NCI-H1436 (cell line): ENCODE data around the gene LILRB2.
"Not testable (repeated sequence)": the region's sequence is repeated elsewhere in the genome, so short reads cannot be mapped to it uniquely, and the experiment has no call there.

Source experiments
- DNase-seq: peaks from one replicate; lab custom pipeline; 2025; lab: John Stamatoyannopoulos, UW

Gene LILRB2

DNA sequence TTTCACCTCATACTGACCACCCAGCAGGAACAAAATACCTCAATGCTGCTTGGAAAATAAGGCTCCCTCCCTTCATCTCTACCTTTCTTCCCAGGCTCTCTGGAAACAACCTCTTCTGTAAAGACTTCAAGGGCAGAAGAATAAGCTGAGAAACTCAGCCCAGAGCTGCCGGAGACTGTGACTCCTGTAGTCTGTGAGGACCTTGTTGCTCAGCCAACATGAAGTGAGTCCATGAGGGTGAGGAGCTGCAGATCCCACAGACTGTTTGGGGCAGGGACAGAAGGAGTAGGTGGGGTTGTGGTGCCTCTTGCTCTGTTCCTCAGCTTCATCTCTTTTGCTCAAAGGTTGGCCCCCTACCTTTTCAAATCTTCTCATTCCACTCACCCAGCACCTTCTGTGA is 24.2 kb upstream of the LILRB2 start:
- no peak for DNase-seq

DNA sequence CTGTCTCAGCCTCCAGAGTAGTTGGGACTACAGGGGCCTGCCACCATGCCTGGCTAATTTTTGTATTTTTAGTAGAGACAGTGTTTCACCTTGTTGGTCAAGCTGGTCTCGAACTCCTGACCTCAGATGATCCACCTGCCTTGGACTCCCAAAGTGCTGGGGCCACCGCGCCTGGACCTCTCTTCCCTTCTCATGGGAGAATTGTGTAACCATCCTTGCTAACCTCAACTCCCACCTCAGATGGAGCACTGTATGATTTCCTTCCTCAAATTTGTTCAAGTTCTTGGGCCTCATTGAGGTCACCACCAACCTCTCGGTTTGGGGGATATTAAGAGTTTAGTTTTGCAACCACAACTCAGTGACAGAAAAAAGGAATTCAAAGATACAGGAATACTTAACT is 21.3 kb upstream of the LILRB2 start:
- no peak for DNase-seq

DNA sequence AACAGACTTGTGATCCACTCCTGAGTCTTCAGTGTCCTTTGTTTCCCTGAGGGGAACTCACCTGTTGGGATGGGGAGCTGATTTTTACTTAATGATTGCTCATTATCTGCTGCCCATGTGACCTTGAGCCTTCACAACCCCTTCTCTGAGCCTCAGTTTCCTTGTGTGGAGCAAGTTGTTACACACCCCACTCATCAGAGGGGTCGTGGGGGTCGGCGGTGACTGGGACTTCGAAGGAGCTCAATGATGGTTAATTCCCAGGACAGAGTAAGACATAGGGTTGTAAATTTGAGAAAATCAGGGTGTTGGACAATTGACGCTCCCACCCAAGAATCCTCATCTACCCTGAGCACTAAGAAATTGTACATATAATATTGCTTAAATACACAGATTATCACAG is 18.6 kb upstream of the LILRB2 start:
- no peak for DNase-seq

DNA sequence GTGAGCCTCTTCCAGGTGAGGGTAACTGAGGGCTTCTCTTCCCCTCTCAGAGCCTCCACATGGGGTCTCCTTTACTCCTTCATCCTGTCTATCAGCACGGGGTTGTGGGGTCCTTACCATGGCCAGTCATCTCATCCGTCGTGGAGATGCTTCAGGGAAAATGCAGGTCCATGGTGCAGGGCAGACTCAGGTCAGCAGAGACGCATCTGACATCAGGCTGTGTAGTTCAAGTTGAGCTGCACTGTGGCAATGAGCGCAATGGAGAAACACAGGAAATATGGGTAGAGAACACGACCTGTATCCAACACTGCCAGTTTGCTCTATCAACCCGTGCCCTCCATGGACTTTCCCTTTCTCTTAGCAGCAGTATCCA is 18.2 kb upstream of the LILRB2 start:
- no peak for DNase-seq

DNA sequence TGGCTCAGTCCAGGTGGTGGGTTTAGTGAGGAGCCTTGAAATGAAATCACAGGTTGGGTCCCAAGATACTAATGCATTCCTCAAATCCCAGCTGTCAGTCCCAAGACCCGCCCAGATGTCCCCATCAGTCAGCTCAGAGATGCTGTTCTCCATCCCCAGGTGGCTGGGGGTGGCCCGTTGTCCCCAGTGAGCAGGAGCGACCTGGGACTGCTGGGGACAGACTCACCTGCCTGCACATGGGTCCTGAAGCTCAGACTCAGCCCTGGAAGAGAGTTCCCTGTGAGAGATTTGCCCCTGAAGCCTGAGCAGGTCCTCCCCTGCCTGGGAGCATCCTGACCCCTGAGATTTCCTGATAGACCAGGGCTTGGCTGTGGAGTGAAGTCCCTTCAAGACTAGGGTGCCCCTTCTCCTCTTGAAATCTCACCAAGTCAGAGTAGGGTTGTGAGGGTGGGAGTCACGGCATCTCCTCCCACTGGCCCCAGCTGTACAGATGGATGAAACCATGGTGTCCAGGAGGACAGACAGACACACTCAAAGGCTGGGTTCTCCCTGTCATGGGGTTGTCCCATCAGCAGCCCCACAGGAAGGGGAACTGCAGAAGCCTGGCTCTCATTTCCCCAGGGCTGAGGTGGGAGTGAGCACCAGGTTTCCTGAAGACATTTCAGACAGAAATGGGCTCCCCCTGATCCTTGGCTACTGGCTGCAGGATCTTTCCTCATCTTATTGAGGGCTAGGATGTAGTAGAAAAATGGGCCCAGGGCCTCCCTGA is 17.6 kb upstream of the LILRB2 start:
- DNase-seq: no peak

GRCh38 chr19:54297759-54298305 is 16.9 kb upstream of the LILRB2 start:
- DNase-seq: no peak

DNA sequence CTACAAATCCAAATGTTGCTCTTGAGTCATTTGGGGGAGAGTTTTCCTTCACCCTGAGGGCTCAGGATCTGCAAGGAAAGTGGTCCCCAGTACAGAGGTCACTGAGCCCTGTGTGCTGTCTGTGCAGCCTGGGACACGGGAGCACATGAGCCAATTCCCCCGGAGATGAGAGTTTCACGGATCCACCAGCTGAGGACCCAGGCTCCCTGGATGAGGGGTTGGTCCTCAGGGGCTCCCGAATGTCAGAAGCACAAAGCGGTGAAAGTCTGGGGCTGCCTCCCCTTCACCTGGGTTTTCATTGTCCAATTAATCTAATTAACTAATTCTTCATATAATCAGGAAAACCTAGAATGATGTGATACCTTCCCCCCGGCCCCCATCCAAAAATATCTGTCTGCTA is 13.6 kb upstream of the LILRB2 start:
- DNase-seq: no peak

DNA sequence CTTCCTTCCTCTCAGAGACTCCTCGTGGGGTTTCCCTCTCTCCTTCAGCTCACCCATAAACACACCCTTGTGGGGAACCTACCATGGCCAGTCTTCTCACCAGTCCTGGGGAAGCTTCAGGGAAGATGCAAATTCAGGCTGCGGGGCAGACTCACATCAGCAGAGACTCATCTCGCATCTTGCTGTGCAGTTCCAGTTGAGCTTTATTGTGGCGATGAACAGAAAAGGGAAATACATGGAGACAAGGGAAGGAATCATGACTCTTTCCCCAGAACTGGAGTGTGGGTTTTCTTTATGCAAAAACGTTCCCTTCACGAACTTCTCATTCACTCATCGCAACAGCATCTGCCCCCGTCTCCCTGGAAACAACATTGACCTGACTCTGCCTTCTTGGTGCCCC is 8.2 kb upstream of the LILRB2 start:
- DNase-seq: not testable (repeated sequence)

GRCh38 chr19:54287456-54287855 is 6.5 kb upstream of the LILRB2 start:
- DNase-seq: no peak

DNA sequence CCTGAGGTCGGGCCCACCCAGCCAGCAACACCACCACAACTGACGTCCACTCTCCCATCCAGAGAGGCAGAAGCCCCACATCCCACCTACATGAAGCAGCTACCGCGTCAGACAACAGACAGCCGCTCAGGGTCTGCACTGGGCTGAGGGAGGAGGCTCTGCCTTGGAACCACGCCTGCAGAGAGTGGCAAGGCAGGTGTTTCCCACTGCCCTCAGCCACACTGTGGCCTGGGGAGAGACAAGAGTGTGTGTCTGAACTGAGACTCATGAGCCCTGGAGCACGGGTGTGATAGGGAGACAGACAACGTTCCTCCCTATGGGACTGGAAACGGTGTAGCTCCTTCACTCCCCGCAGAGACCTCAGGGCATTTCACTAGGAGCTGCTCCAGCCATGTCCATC is 5.4 kb upstream of the LILRB2 start:
- DNase-seq: not testable (repeated sequence)

DNA sequence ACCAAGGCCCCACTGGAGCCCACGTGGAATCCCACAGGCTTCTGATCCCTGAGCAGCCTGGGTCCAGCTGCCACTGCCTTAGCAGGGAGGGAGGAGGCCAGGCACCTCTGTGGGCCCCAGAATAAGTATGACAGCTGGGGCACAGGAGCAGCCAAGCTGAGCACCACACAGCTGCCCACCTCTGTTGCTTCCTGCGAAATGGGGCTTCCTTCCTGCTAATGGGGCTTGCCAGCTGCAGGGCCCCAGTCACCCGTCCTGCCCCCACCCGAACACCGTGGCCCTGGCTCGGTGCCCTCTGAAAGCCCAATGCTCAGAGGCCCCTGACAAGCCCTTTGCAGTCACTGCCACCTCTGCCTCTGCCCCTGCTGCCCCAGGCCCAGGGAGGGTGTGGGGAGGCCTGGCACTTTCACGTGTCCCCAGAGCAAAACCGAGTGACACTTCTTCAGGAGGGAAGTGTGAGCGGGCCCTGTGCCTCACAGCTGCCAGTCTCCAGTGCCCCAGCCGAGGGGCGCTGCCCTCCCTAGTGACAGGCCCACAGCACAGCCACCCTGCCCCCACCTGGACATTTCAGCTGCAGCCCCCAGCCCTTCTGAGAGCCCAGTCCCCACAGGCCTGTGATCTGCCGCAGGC is 4.6 kb upstream of the LILRB2 start:
- not testable (repeated sequence) for DNase-seq

- no peak for DNase-seq
Measured at GRCh38 chr19:54282686-54283470, 2.0 kb upstream of the LILRB2 start.

DNA sequence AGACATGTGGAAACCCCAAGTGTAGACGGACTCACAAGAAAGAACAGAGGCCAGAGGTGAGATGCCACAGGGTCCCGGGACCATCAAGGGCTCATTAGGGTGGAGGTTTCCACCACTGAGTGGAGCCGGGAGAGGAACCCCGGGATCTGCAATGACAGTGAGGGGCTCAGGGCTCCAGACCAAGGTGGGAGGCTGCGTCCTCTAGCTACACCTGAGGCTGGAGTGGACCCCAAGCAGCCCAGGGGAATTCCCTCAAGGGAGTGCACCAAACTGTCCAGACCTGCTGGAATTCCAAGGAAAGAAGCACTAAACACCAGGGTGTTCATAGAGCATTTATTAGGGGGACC is 792 bp upstream of the LILRB2 start:
- DNase-seq: not testable (repeated sequence)

DNA sequence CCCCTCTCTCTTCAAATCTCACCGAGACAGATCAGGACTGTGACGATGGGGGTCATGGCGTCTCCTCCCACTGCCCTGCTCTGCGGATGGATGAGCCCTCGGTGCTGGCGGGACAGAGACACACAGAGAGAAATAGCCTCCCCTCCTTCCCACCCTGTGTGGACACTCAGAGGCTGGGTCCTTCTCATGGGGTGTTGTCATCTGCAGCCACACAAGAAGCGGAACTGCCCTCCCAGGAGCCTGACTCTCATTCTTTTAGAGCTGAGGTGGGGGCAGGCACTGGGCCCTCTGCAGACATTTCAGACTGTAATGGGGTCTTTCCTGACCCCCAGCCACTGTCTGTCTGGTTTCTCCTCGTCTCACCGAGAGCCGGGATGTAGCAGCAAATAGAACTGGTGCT is 469 bp downstream of the LILRB2 start:
- not testable (repeated sequence) for DNase-seq

DNA sequence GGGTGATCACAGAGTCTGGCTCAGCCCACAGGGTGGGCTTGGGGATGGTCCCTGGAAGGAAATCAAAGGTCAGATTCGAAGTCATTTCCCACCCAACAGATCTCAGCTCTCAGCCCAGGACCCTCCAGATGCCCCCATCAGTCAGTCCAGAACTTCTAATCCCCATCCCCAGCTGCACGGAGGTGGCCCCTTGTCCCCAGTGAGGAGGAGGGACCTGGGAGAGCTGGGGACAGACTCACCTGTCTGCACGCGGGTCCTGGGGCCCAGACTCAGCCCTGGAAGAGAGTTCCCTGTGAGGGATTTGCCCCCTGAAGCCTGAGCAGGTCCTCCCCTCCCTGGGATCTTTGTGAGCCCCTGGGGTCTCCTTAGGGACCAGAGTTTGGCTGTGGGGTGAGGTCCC is 885 bp downstream of the LILRB2 start:
- DNase-seq: not testable (repeated sequence)

DNA sequence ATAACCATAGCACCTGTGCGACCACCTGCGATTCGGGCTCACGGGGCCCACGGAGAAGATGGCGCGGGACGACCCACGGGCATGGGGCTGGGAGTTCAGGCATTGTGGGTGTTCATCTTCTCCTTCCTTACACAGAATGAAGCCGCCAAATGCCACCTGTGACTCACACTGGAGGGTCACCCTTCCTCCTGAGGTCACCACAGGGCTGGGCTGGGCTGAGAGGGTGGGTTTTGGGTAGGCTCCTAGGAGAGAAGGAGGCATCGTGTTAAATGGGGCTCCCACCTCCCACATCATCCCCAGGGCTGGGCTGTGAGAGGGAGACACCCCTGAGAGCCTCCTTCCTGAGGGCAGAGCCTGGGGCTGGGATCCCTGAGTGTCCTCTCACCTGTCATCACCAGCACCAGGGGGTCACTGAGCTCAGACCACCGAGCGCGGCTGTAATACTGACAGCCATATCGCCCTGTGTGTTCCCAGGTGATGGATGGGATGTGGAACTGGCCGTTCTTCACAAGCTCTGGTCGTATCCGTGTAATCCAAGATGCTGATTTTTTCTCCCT is 1.4 kb downstream of the LILRB2 start:
- DNase-seq: no peak

DNA sequence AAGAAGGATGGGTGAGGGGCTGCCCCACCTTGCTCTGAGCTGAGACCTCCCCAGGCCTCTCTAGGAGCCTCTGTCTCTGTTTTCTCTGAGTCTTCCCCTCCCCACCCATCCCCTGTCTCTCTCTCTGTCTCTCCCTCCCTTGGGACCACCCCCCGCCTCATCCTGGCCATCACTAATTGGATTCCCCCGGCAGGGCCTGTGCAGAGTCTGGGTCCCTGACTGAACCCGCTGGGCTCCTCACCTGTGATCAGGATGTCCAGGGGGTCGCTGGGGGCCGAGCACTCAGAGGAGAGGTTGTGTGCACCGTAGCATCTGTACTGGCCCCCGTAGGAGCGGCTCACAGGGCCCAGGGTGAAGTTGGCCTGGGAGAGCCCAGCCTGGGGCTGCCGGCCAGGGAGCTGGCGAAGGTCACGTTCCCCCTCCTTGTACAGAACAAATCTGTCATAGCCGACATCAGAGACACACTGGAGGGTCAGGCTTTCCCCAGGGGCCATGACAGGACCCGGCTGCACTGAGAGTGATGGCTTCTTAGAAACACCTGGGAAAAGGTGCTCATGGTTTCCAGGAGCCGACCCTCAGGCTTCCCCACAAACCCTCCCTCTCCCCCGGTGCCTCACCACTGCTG is 2.2 kb downstream of the LILRB2 start:
- not testable (repeated sequence) for DNase-seq

DNA sequence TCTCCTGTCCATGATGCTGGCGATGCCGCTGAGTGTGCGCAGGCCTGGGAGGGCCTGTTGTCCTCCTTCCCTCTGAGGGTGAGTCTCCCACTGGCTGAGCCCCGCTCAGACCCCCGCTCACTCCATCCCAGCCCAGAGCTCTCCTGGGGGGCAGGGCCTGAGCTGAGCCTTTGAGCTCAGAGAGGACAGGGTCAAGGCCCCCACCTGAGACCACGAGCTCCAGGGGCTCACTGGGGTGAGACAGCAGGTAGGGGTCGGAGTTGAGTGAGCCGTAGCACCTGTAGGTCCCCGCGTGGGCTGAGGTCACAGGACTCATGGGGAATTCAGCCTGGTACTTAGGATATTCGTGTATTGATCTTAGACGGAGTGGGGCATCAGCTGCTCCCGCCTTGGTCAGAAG is 2.9 kb downstream of the LILRB2 start:
- not testable (repeated sequence) for DNase-seq

DNA sequence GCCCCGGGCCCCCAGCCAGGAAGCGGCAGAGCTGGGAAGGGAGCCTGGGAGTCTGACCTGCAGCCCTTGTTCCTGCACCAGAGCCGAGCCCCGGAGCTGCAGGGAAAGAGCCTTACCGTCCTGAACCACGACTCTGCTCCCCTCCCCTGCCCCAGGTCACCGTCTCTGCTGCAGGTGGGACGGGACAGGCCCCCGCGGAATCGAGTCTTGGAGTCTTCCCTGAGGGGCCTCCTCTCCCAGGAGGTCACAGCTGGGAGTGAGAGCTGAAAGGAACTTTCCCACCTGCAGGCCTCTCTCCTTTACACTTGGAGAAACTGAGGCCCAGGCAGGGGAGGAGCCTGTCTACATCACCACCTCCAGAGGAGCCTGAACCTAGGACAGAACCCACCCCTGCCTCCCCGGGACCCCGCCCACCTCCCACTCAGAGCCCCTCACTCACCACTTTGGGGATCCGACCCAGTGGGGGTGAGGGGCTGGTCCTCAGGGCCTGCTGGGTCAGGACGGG is 3.7 kb downstream of the LILRB2 start:
- DNase-seq: not testable (repeated sequence)

DNA sequence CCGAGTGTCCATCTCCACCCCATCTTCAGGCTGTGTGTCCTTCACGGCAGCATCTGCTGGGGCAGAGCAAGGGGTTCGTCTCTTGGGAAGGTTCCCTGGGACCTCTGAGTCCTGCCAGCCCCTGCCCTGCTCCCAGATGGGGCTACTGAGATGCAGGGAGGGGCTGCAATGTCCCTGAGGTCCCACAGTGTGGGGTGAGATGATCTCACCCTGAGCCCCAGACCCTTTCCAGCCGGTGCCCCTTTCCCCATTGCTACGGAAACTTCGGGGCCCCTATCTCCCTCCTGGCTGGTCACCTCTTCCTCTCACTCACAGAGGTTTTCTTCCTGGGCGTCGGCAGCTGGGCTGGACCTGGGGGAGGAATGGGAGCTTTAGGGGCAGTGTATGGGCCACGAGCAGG is 5.0 kb downstream of the LILRB2 start:
- no peak for DNase-seq

DNA sequence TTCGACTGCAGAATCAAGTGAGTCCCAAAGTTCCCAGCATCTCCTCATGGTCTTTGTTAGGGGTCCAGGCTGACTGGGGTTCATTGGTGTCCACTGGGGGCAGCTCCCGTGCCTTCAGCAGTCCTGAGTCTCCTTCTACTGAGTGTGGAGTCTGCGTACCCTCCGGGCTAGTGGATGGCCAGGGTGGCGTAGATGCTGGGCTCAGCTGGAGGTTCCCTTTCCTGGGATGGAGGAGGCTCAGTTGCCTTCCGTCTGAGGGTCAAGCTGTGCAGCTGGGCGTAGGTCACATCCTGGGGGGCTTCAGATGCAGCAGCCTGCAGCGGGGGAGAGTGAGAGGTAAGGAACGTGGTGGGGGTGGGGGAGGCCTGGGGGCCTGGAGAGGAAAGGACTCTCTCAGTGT is 6.4 kb downstream of the LILRB2 start:
- DNase-seq: not testable (repeated sequence)

DNA sequence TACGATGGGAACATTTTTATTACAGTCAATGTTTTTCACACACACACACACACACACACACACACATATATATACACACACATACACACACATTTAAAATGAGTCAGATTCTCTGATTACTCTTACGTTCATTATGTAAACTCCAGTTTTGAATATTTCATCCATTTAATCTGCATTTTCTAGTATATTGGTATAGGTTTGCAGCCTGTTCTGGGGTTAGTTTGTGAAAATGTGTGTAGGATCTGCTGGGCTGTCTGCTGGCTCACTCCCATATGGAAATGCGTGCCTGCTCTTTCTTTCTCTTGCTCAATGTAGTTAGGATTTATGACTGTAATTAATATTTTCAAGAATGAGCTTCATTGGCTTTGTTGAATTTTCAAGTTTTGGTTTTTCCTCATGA is 7.1 kb downstream of the LILRB2 start:
- no peak for DNase-seq
